Loucy (cell line): ENCODE measurements around the gene DMBT1.

Experiments used
- EZH2phosphoT487 ChIP-seq: fragments of 200-600 bp; IDR thresholded peaks from 2 replicates; pipeline ENCODE4 v1.6.1; 2018; ENCODE audit warnings: antibody characterized with exemption, mild to moderate bottlenecking, moderate library complexity, borderline replicate concordance
- TF ChIP-seq, protein P1 (sequence below): fragments of 200-600 bp; sonication (generic); conservative IDR thresholded peaks from 2 replicates; pipeline ENCODE4 v1.5.1; 2014; ENCODE audit warnings: mild to moderate bottlenecking, antibody characterized with exemption, low read length

DNA sequence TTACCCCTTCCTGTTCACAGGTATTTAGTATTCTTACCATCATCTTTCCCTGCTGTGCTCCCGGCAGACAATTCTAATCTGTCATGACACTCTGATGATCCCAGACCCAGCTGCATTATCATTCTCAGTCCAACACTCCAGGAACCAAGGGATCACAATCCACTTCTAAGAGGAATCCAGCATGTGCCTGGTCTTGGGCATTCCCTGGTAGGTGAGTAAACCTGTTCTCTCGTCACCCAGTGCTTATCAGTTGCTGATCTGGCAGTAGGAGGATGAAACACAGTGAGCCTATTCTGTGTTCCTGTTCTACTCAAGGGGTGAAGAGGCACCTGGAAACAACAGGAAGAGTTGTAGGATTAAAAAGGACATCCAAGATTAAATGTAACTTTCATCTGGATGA, 1.3 kb upstream of the DMBT1 start:
- TF ChIP-seq, protein P1, sequence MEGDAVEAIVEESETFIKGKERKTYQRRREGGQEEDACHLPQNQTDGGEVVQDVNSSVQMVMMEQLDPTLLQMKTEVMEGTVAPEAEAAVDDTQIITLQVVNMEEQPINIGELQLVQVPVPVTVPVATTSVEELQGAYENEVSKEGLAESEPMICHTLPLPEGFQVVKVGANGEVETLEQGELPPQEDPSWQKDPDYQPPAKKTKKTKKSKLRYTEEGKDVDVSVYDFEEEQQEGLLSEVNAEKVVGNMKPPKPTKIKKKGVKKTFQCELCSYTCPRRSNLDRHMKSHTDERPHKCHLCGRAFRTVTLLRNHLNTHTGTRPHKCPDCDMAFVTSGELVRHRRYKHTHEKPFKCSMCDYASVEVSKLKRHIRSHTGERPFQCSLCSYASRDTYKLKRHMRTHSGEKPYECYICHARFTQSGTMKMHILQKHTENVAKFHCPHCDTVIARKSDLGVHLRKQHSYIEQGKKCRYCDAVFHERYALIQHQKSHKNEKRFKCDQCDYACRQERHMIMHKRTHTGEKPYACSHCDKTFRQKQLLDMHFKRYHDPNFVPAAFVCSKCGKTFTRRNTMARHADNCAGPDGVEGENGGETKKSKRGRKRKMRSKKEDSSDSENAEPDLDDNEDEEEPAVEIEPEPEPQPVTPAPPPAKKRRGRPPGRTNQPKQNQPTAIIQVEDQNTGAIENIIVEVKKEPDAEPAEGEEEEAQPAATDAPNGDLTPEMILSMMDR, result no peak
- TF ChIP-seq EZH2phosphoT487, result no peak
